Epithelial cell of proximal tubule (primary cell): Measurements from ENCODE around the gene XPNPEP1. TPM values are rescaled to one million over a fixed set of nuclear protein-coding genes. Genes with fewer than 3 reads are reported as not detected.
"Not testable (repeated sequence)": the region's sequence is repeated elsewhere in the genome, so short reads cannot be mapped to it uniquely, and the experiment has no call there.

ENCODE experiments used
- DNase-seq: peaks from one replicate; pipeline ENCODE4 v3.0.0-alpha.2; 2011; ENCODE audit warnings: low read depth
- H3K4me3 ChIP-seq: 2 replicates; pipeline ENCODE4 v1.5.1; 2011; ENCODE audit warnings: low read depth, mild to moderate bottlenecking, low read length
- CTCF ChIP-seq: conservative IDR thresholded peaks from 2 replicates; pipeline ENCODE4 v1.5.1; 2012; ENCODE audit warnings: low read depth, mild to moderate bottlenecking, low read length
- total RNA-seq: library from RNA; depleted of rRNA; stranded (reverse); fragments of >200 nt; gene quantifications from 2 replicates; pipeline ENCODE4 v1.2.3, GENCODE V29; 2015

XPNPEP1 gene
- total RNA-seq, 1 donor from 2014 or later = 191 TPM

GRCh38 chr10:109924967-109925620, 1.8 kb upstream of the XPNPEP1 start:
- no peak for TF ChIP-seq CTCF
- DNase-seq = no peak

GRCh38 chr10:109924087-109924486, 776 bp upstream of the XPNPEP1 start:
- DNase-seq = no peak
- TF ChIP-seq CTCF = no peak
- H3K4me3 ChIP-seq = peak overlapping the region; percentile 88

More at GRCh38 chr10:109924967-109925620, 1.8 kb upstream of the XPNPEP1 start:
- no peak overlapping the region for H3K4me3 ChIP-seq

- DNase-seq = no peak
- peak overlapping the region; percentile 88 for H3K4me3 ChIP-seq
- TF ChIP-seq CTCF = no peak
Observed at GRCh38 chr10:109922358-109922975, 844 bp downstream of the XPNPEP1 start.

- no peak overlapping the region for H3K4me3 ChIP-seq
- no peak for DNase-seq
- no peak for TF ChIP-seq CTCF
Observed at GRCh38 chr10:109920016-109920415, 3.3 kb downstream of the XPNPEP1 start.

GRCh38 chr10:109919220-109919619, 4.1 kb downstream of the XPNPEP1 start:
- no peak for TF ChIP-seq CTCF
- no peak overlapping the region for H3K4me3 ChIP-seq
- no peak for DNase-seq

GRCh38 chr10:109918707-109919106, 4.6 kb downstream of the XPNPEP1 start:
- H3K4me3 ChIP-seq, DNase-seq: not testable (repeated sequence)

- no peak overlapping the region for H3K4me3 ChIP-seq
- TF ChIP-seq CTCF = no peak
- no peak for DNase-seq
Observed at GRCh38 chr10:109915566-109915965, 7.7 kb downstream of the XPNPEP1 start.
